Activated T-cell treated with anti-CD3 and anti-CD28 coated beads, Interleukin-2, amount 50 U/mL, for 24 hours (primary cell): ENCODE data around the gene GNPTG.
A peak's percentile ranks its signal among the peaks of the same experiment; 100 is the strongest.

Experiments
- DNase-seq: peaks from one replicate; pipeline ENCODE4 v3.0.0-alpha.2; 2020
- H3K27ac Mint-ChIP-seq: 2 replicates; pipeline ENCODE4 v1.8.0; 2020; ENCODE audit warnings: mild to moderate bottlenecking, mixed read lengths
- H3K27me3 Mint-ChIP-seq: 2 replicates; pipeline ENCODE4 v1.8.0; 2020; ENCODE audit warnings: mixed read lengths
- H3K36me3 Mint-ChIP-seq: 2 replicates; pipeline ENCODE4 v1.8.0; 2020; ENCODE audit warnings: low read depth, mixed read lengths
- H3K4me1 Mint-ChIP-seq: 2 replicates; pipeline ENCODE4 v1.8.0; 2020; ENCODE audit warnings: low read depth, mixed read lengths
- H3K4me3 Mint-ChIP-seq: 2 replicates; pipeline ENCODE4 v1.8.0; 2020; ENCODE audit warnings: mild to moderate bottlenecking, moderate library complexity, mixed read lengths
- H3K9me3 Mint-ChIP-seq: 2 replicates; pipeline ENCODE4 v1.8.0; 2020; ENCODE audit warnings: mixed read lengths

GNPTG gene

GRCh38 chr16:1351582-1352362 lies at the start of gene GNPTG, which contains the start of gene TSR3:
GNPTG (plus strand) TSS chr16:1351931; CDS start chr16:1351966, 35 bp downstream.
TSR3 (minus strand) TSS chr16:1351878; CDS start chr16:1351804, 74 bp downstream.
- Mint-ChIP-seq H3K36me3 (peaks cover 36% of the 10 kb centered on the region), H3K4me1 (peaks cover 39% of the 10 kb centered on the region), H3K27ac (peak within 1 kb of the TSS; percentile 88), H3K27me3 (no peaks in the 10 kb centered on the region), H3K9me3 (no peaks in the 10 kb centered on the region), H3K4me3 (peak within 1 kb of the TSS; percentile 85)
- peak; percentile 91 for DNase-seq

GRCh38 chr16:1305823-1306222 lies 45.9 kb upstream of the GNPTG start:
- Mint-ChIP-seq H3K36me3 (peaks cover 9% of the 10 kb centered on the region), H3K9me3 (no peaks in the 10 kb centered on the region), H3K4me1 (peaks cover 36% of the 10 kb centered on the region), H3K27me3 (no peaks in the 10 kb centered on the region), H3K4me3 (no peak overlapping the region), H3K27ac (peak overlapping the region; percentile 93)
- DNase-seq: no peak

GRCh38 chr16:1306334-1306733 lies 45.4 kb upstream of the GNPTG start:
- H3K36me3 Mint-ChIP-seq: peaks cover 14% of the 10 kb centered on the region
- no peaks in the 10 kb centered on the region for H3K27me3 Mint-ChIP-seq
- peak overlapping the region; percentile 90 for H3K27ac Mint-ChIP-seq
- H3K4me3 Mint-ChIP-seq: no peak overlapping the region
- no peaks in the 10 kb centered on the region for H3K9me3 Mint-ChIP-seq
- H3K4me1 Mint-ChIP-seq: peaks cover 41% of the 10 kb centered on the region
- no peak for DNase-seq

GRCh38 chr16:1308036-1308976 lies 43.4 kb upstream of the GNPTG start:
- Mint-ChIP-seq H3K4me3 (peak overlapping the region; percentile 86), H3K36me3 (peaks cover 30% of the 10 kb centered on the region), H3K27ac (peak overlapping the region; percentile 100), H3K9me3 (no peaks in the 10 kb centered on the region), H3K27me3 (no peaks in the 10 kb centered on the region), H3K4me1 (peaks cover 50% of the 10 kb centered on the region)
- DNase-seq: no peak

GRCh38 chr16:1308977-1309885 lies 42.5 kb upstream of the GNPTG start, which contains the start of gene UBE2I:
UBE2I (plus strand) TSS chr16:1309636; CDS start chr16:1314031, 4,395 bp downstream.
- Mint-ChIP-seq H3K4me3 (peak within 1 kb of the TSS; percentile 92), H3K36me3 (peaks cover 39% of the 10 kb centered on the region), H3K27ac (peak within 1 kb of the TSS; percentile 100), H3K27me3 (no peaks in the 10 kb centered on the region), H3K9me3 (no peaks in the 10 kb centered on the region), H3K4me1 (peaks cover 43% of the 10 kb centered on the region)
- peak; percentile 100 for DNase-seq

- Mint-ChIP-seq H3K36me3 (peaks cover 48% of the 10 kb centered on the region), H3K9me3 (no peaks in the 10 kb centered on the region), H3K4me1 (peaks cover 37% of the 10 kb centered on the region), H3K27ac (peak overlapping the region; percentile 97), H3K27me3 (no peaks in the 10 kb centered on the region), H3K4me3 (peak overlapping the region; percentile 92)
- peak; percentile 75 for DNase-seq
These were observed 41.6 kb upstream of the GNPTG start for GRCh38 chr16:1309888-1310831.

GRCh38 chr16:1310832-1311200 lies 40.9 kb upstream of the GNPTG start:
- Mint-ChIP-seq H3K4me1 (peaks cover 37% of the 10 kb centered on the region), H3K4me3 (peak overlapping the region; percentile 92), H3K9me3 (no peaks in the 10 kb centered on the region), H3K27me3 (no peaks in the 10 kb centered on the region), H3K36me3 (peaks cover 53% of the 10 kb centered on the region), H3K27ac (peak overlapping the region; percentile 97)
- DNase-seq: no peak

- H3K4me1 Mint-ChIP-seq: peaks cover 33% of the 10 kb centered on the region
- no peaks in the 10 kb centered on the region for H3K27me3 Mint-ChIP-seq
- peak overlapping the region; percentile 97 for H3K27ac Mint-ChIP-seq
- no peak for DNase-seq
- H3K4me3 Mint-ChIP-seq: peak overlapping the region; percentile 92
- peaks cover 58% of the 10 kb centered on the region for H3K36me3 Mint-ChIP-seq
- H3K9me3 Mint-ChIP-seq: no peaks in the 10 kb centered on the region
These were observed 40.5 kb upstream of the GNPTG start for GRCh38 chr16:1311212-1311737.

GRCh38 chr16:1311738-1312466 lies 39.8 kb upstream of the GNPTG start:
- H3K27ac Mint-ChIP-seq: peak overlapping the region; percentile 97
- H3K4me3 Mint-ChIP-seq: peak overlapping the region; percentile 92
- DNase-seq: no peak
- peaks cover 30% of the 10 kb centered on the region for H3K4me1 Mint-ChIP-seq
- H3K9me3 Mint-ChIP-seq: no peaks in the 10 kb centered on the region
- no peaks in the 10 kb centered on the region for H3K27me3 Mint-ChIP-seq
- H3K36me3 Mint-ChIP-seq: peaks cover 64% of the 10 kb centered on the region

- peaks cover 70% of the 10 kb centered on the region for H3K36me3 Mint-ChIP-seq
- H3K27ac Mint-ChIP-seq: peak overlapping the region; percentile 76
- H3K9me3 Mint-ChIP-seq: no peaks in the 10 kb centered on the region
- DNase-seq: no peak
- H3K4me3 Mint-ChIP-seq: peak overlapping the region; percentile 92
- no peaks in the 10 kb centered on the region for H3K27me3 Mint-ChIP-seq
- H3K4me1 Mint-ChIP-seq: peaks cover 30% of the 10 kb centered on the region
These were observed 39.3 kb upstream of the GNPTG start for GRCh38 chr16:1312467-1312816.

- H3K4me3 Mint-ChIP-seq: peak overlapping the region; percentile 92
- DNase-seq: no peak
- no peaks in the 10 kb centered on the region for H3K27me3 Mint-ChIP-seq
- peak overlapping the region; percentile 76 for H3K27ac Mint-ChIP-seq
- H3K4me1 Mint-ChIP-seq: peaks cover 29% of the 10 kb centered on the region
- no peaks in the 10 kb centered on the region for H3K9me3 Mint-ChIP-seq
- H3K36me3 Mint-ChIP-seq: peaks cover 74% of the 10 kb centered on the region
These were observed 38.8 kb upstream of the GNPTG start for GRCh38 chr16:1312903-1313302.

GRCh38 chr16:1313721-1314369 lies 37.9 kb upstream of the GNPTG start:
- Mint-ChIP-seq H3K4me3 (no peak overlapping the region), H3K36me3 (peaks cover 84% of the 10 kb centered on the region), H3K9me3 (no peaks in the 10 kb centered on the region), H3K27ac (peak overlapping the region; percentile 37), H3K27me3 (no peaks in the 10 kb centered on the region), H3K4me1 (peaks cover 27% of the 10 kb centered on the region)
- DNase-seq: no peak
